SH-SY5Y (cell line): Measurements from ENCODE around the gene ATP9A.

Source experiments
- GATA2 ChIP-seq: IDR thresholded peaks from 2 replicates; pipeline ENCODE4 v1.6.1; 2011; ENCODE audit warnings: mild to moderate bottlenecking, low read depth, low read length
- GATA3 ChIP-seq: IDR thresholded peaks from 2 replicates; pipeline ENCODE4 v1.6.1; 2011; ENCODE audit warnings: low read depth, mild to moderate bottlenecking, low read length, moderate library complexity

DNA sequence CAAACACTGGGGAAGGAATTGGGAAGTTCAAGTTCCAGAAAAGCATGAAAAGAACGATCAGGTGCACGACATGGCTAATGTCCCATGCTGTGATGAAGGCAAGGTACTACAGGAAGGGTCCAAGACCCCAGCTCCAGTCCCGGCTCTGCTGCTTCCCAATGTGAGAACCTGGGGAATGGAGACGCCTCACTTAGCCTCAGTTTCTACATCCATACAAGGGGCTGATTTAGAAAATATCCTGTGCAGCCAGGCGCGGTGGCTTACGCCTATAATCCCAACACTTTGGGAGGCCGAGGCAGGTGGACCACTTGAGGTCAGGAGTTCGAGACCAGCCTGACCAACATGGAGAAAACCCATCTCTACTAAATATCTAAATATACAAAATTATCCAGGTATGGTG lies 144.9 kb downstream of the ATP9A start:
- TF ChIP-seq GATA3 (no peak), GATA2 (no peak)
